ENCODE results near the gene LGALS3.

DNA sequence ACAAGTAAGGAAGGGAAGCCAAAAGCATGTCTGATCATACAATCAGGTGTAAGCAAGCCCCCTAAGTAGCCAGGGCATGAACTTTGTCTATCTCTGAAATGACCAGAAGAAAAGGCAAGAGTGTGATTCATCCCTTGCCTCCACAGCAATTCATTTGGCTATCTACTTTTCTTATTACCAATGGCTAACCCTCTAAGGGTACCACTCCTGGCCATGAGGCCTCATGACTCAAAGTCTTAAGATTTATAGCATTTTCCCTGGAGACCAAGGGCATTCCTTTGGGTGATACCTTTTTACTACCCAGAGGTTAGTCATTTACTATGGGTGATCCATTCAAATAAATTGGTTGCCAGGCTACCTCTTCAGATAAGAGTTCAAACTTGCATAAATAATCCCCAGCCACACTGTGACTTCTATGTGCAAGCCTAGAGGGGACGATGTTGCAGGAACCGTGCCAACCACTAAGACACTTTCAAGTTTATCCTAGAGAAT lies 1.5 kb upstream of the LGALS3 start:
- no peak for TF ChIP-seq POLR2A (IDR thresholded peaks at IDR 0.05)
- TF ChIP-seq, protein P1, sequence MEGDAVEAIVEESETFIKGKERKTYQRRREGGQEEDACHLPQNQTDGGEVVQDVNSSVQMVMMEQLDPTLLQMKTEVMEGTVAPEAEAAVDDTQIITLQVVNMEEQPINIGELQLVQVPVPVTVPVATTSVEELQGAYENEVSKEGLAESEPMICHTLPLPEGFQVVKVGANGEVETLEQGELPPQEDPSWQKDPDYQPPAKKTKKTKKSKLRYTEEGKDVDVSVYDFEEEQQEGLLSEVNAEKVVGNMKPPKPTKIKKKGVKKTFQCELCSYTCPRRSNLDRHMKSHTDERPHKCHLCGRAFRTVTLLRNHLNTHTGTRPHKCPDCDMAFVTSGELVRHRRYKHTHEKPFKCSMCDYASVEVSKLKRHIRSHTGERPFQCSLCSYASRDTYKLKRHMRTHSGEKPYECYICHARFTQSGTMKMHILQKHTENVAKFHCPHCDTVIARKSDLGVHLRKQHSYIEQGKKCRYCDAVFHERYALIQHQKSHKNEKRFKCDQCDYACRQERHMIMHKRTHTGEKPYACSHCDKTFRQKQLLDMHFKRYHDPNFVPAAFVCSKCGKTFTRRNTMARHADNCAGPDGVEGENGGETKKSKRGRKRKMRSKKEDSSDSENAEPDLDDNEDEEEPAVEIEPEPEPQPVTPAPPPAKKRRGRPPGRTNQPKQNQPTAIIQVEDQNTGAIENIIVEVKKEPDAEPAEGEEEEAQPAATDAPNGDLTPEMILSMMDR (IDR thresholded peaks at IDR 0.05), result no peak

All from esophagus squamous epithelium (tissue), 4 donors.